GM12874 (cell line): ENCODE measurements around the gene CDK3.

Source experiments
- TF ChIP-seq, protein P1 (sequence below): IDR thresholded peaks from 2 replicates; pipeline ENCODE4 v1.5.1; 2011; ENCODE audit warnings: low read depth, mild to moderate bottlenecking, control low read depth, low read length, moderate library complexity; ENCODE audit not compliant: insufficient read depth

Gene CDK3

DNA sequence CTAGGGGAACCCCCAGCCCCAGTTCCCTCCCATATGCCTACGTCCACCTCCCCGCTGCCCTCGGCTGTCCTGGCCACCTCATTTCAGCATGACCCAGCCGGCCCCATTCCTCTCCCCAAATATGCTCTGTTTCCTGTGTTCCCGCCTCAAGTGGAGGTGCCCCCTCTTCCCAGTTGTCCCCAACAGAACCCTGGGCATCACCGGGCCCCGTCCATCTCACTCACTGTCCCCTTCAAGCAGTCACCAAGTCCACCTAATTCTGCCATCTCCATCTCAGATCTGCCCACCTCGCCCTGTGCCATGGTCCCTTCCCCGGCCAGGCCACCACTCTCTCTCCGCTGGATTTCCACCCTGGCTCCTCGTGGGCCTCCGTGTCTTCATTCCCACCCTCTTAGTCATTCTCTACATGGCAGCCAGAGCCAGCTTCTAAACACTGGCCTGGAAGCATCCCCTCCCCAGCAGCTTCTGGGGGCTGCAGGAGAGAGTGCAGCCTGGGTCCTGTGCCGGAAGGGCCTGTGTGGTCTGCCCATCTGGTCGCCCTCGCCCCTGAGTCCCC is 12.8 kb downstream of the CDK3 start:
- TF ChIP-seq, protein P1, sequence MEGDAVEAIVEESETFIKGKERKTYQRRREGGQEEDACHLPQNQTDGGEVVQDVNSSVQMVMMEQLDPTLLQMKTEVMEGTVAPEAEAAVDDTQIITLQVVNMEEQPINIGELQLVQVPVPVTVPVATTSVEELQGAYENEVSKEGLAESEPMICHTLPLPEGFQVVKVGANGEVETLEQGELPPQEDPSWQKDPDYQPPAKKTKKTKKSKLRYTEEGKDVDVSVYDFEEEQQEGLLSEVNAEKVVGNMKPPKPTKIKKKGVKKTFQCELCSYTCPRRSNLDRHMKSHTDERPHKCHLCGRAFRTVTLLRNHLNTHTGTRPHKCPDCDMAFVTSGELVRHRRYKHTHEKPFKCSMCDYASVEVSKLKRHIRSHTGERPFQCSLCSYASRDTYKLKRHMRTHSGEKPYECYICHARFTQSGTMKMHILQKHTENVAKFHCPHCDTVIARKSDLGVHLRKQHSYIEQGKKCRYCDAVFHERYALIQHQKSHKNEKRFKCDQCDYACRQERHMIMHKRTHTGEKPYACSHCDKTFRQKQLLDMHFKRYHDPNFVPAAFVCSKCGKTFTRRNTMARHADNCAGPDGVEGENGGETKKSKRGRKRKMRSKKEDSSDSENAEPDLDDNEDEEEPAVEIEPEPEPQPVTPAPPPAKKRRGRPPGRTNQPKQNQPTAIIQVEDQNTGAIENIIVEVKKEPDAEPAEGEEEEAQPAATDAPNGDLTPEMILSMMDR, result no peak

DNA sequence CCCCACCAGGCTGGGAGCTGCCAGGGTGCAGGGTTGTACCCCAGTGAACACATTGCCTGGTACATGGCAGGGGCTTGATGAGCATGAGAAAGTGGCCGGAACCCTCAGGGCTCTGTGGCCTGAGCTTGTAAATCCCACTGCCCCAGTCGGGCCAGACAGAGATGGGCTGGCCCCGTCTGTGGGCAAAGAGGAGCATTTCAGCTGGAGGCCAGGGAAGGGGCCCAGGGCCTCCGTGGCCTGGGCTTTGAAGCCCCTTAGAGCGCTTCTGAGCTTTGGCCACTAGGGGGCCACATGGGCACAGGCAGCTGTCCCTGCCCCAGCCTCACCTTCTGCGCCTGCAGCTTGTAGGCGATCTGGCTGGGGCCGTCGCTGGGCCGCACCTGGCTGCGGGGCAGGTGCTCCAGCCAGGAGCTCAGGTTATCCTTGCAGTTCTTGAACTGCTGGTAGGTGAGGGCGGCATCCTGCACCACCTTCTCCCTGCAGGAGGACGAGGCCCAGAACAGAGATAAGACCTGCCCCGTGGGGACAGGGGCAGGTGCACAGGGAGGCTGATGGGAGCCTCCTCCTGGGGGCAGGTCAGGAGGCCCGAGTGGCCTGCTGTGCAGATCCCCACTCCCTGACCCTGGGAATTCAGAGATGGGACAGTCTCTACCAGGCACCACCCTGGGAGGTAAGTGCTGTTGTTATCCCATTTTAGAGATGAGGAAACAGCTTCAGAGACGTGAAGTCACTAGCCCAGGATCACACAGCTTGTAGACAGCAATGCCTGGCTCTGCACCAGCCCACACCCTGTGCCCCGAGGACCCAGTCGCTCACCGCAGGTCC is 13.7 kb downstream of the CDK3 start:
- TF ChIP-seq, protein P1, result peak; percentile 99

DNA sequence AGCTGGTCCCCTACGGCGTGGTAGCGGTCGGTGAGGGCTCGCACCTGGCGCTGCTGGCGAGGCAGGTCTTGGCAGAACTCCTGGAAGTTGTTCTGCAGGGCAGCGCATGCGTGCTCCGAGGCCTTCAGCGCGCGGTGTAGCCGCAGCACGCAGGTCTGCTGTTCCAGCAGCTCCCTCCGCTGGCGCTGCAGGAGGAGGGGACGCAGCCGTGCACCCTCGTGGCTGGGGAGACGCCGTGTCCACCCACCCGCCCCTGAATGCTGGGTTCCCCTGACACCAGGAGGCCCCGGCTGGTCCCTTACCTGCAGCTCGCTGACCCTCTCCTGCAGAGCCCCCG is 14.2 kb downstream of the CDK3 start:
- TF ChIP-seq, protein P1, result no peak

DNA sequence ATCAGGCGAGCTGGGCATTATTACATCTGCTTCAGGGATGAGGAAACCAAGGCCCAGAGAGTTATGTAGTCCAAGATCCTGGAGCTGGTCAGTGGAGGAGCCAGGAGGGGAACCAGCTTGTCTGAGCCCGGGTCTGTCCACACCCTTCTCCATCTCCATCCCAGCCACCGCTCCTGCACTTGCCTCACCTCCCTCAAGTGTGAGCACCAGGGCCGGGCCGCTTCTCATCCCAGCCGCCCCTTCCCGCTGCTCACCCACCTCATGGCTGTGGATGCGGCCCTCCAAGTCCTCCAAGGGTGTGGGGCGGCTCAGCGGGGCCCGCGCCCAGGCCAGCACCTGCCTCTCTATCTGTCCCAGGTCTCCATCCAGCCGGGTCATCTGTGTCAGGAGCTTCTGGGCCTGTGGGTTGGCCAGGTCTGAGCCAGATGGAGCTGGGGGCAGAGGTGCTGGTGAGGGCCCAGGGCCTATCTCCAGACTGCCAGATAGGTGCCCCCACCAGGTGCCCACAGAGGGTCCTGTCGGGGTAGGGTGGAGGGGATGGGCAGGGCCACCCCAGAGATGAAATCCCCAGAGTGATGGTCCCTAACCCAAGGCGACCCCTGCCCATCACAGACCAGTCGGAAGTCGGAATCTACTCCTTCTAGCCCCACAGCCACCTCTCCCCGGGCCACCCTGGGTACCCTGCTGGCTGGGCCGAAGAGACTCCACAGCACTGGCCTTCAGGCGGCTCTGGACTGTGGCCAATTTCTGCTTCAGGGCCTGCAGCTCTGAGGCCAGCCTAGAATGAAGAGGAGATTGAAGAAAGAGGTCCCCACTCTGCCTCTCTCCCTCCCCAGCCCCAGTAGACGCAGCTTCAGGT is 17.1 kb downstream of the CDK3 start:
- TF ChIP-seq, protein P1, result no peak

DNA sequence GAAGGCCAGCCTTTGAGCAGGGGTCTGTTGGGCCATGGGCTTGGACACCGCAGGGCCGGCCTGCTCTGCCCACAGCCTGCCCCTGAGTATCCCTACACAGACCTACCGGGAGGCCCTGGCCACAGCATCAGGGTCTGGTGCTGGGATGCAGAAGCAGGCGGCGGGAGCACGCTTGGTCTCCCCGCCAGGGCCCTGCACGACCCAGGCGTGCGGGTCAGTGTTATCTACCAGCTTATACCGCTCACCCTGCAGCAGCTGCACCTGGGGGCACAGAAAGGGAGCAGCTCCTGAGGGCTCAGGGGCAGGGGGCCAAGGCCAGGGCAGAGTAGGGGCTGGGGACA is 17.7 kb downstream of the CDK3 start:
- TF ChIP-seq, protein P1, result no peak

DNA sequence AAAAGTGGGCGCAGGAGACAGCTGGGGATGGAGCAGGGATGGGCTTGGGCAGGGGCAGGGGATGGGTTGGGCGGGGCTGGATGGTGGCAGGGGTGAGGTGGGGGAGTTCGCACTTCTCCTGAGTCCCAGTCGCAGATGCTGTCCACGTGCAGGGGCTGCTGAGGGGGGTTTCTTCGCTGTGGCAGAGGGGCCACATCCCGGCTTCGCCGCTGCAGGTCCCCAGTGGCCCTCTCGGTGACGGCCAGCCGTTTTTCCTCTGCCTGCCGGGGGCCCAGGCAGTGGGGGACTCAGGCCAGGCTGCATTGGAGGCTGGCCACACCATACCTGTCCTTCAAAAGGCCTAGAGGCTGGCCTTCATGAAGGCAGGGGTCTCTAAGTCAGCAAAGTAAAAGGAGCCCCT is 18.1 kb downstream of the CDK3 start:
- TF ChIP-seq, protein P1, result no peak

DNA sequence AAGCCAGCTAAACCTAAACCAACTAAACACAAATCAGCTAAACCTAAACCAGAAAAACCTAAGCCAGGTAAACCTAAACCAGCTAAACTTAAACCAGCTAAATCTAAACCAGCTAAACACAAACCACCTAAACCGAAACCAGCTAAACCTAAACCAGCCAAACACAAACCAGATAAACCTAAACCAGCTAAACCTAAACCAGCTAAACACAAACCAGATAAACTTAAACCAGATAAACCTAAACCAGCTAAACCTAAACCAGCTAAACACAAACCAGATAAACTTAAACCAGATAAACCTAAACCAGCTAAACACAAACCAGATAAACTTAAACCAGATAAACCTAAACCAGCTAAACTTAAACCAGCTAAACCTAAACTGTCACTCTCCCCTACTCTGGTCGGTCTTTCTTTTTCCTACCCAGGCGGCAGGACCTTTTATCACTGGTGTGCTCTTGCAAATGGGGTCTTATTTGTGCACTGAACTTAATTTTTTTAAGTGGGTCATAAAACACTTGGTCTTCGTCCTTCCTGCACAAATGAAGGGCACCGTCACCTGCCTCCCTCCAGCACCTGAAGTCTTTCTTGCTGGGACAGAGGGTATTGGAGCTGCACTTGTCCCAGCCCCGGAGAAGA is 19.3 kb downstream of the CDK3 start:
- TF ChIP-seq, protein P1, result no peak
